Astrocyte (in vitro differentiated cells and primary cell): ENCODE data around the gene ARAP2. TPM values are rescaled to one million over a fixed set of nuclear protein-coding genes. Genes with fewer than 3 reads are reported as not detected.

ENCODE experiments used
- DNase-seq: peaks from one replicate; pipeline ENCODE4 v3.0.0-alpha.2; 2010; ENCODE audit warnings: low read depth
- FAIRE-seq: peaks from 2 replicates; lab custom pipeline; 2011; peaks lifted over from hg19 to GRCh38; lab: Jason Lieb, UNC
- H2AFZ ChIP-seq: 2 replicates; pipeline ENCODE4 v1.6.0; 2012; ENCODE audit warnings: low read depth, low read length, inconsistent platforms
- H3K27ac ChIP-seq: 2 replicates; pipeline ENCODE4 v1.5.1; 2011; ENCODE audit warnings: low read depth, low read length, inconsistent platforms
- H3K27me3 ChIP-seq: 2 replicates; pipeline ENCODE4 v1.6.0; 2011; ENCODE audit warnings: low read length, inconsistent platforms; ENCODE audit not compliant: insufficient read depth
- H3K36me3 ChIP-seq: 2 replicates; pipeline ENCODE4 v1.5.1; 2011; ENCODE audit warnings: low read length, inconsistent platforms; ENCODE audit not compliant: insufficient read depth
- H3K4me1 ChIP-seq: 2 replicates; pipeline ENCODE4 v1.5.1; 2011; ENCODE audit warnings: low read length, inconsistent platforms; ENCODE audit not compliant: insufficient read depth
- H3K4me2 ChIP-seq: 2 replicates; pipeline ENCODE4 v1.6.0; 2012; ENCODE audit warnings: low read length, inconsistent platforms
- H3K4me3 ChIP-seq: 2 replicates; pipeline ENCODE4 v1.5.1; 2011; ENCODE audit warnings: low read depth, mild to moderate bottlenecking, low read length, inconsistent platforms; ENCODE audit not compliant: insufficient read depth
- H3K79me2 ChIP-seq: 2 replicates; pipeline ENCODE4 v1.6.0; 2012; ENCODE audit warnings: mild to moderate bottlenecking, low read length, inconsistent platforms; ENCODE audit not compliant: insufficient read depth
- H3K9ac ChIP-seq: 2 replicates; pipeline ENCODE4 v1.6.0; 2012; ENCODE audit warnings: mild to moderate bottlenecking, low read length, inconsistent platforms
- H3K9me3 ChIP-seq: 2 replicates; pipeline ENCODE4 v1.5.1; 2012; ENCODE audit warnings: low read depth, mild to moderate bottlenecking, low read length, inconsistent platforms; ENCODE audit not compliant: insufficient read depth
- H4K20me1 ChIP-seq: 2 replicates; pipeline ENCODE4 v1.6.0; 2012; ENCODE audit warnings: low read length, inconsistent platforms; ENCODE audit not compliant: insufficient read depth
- H3K27ac Mint-ChIP-seq: one replicate; pipeline ENCODE4 v1.8.0; 2021; ENCODE audit warnings: mild to moderate bottlenecking, mixed read lengths; ENCODE audit not compliant: unreplicated experiment
- H3K27me3 Mint-ChIP-seq: one replicate; pipeline ENCODE4 v1.8.0; 2021; ENCODE audit warnings: low read depth, mixed read lengths; ENCODE audit not compliant: unreplicated experiment
- H3K36me3 Mint-ChIP-seq: one replicate; pipeline ENCODE4 v1.8.0; 2021; ENCODE audit warnings: low read depth, mixed read lengths; ENCODE audit not compliant: unreplicated experiment
- H3K4me1 Mint-ChIP-seq: one replicate; pipeline ENCODE4 v1.8.0; 2021; ENCODE audit warnings: low read depth, mixed read lengths; ENCODE audit not compliant: unreplicated experiment
- H3K4me3 Mint-ChIP-seq: one replicate; pipeline ENCODE4 v1.8.0; 2021; ENCODE audit warnings: mild to moderate bottlenecking, moderate library complexity, mixed read lengths; ENCODE audit not compliant: unreplicated experiment
- H3K9me3 Mint-ChIP-seq: one replicate; pipeline ENCODE4 v1.8.0; 2021; ENCODE audit warnings: mild to moderate bottlenecking, mixed read lengths; ENCODE audit not compliant: unreplicated experiment
- CTCF ChIP-seq: IDR thresholded peaks from 2 replicates; pipeline ENCODE4 v1.5.1; 2011; ENCODE audit warnings: low read depth, mild to moderate bottlenecking, inconsistent platforms, low read length, moderate library complexity; ENCODE audit not compliant: insufficient read depth
- EZH2 ChIP-seq: IDR thresholded peaks from 2 replicates; pipeline ENCODE4 v1.6.1; 2012; ENCODE audit warnings: mild to moderate bottlenecking, low read length, inconsistent platforms; ENCODE audit not compliant: insufficient read depth
- total RNA-seq: library from RNA; stranded (reverse); gene quantifications from 2 replicates; pipeline ENCODE4 v1.2.1, GENCODE V29; 2021

The ARAP2 gene
- total RNA-seq, 1 donor from 2014 or later: 9.6 TPM

GRCh38 chr4:36269533-36270173 is 25.3 kb upstream of the ARAP2 start:
- H3K9ac ChIP-seq: no peak overlapping the region
- H3K4me2 ChIP-seq: no peak overlapping the region
- FAIRE-seq: no peak
- Mint-ChIP-seq H3K4me3 (no peak overlapping the region), H3K4me1 (no peaks in the 10 kb centered on the region), H3K27me3 (no peaks in the 10 kb centered on the region), H3K27ac (no peak overlapping the region), H3K36me3 (no peaks in the 10 kb centered on the region), H3K9me3 (no peaks in the 10 kb centered on the region)
- H3K36me3 ChIP-seq: no peaks in the 10 kb centered on the region
- no peak overlapping the region for H3K4me3 ChIP-seq
- TF ChIP-seq CTCF (no peak), EZH2 (no peak)
- H3K27me3 ChIP-seq: no peaks in the 10 kb centered on the region
- DNase-seq: no peak
- H3K79me2 ChIP-seq: no peaks in the 10 kb centered on the region
- no peaks in the 10 kb centered on the region for H3K9me3 ChIP-seq
- no peaks in the 10 kb centered on the region for H4K20me1 ChIP-seq
- H3K4me1 ChIP-seq: no peaks in the 10 kb centered on the region
- H3K27ac ChIP-seq: no peak overlapping the region
- H2AFZ ChIP-seq: no peak overlapping the region

- DNase-seq (no peak), FAIRE-seq (no peak)
- Histone ChIP-seq H3K36me3 (no peaks in the 10 kb centered on the region), H2AFZ (no peak overlapping the region), H3K4me2 (no peak overlapping the region), H3K4me1 (no peaks in the 10 kb centered on the region), H3K27me3 (no peaks in the 10 kb centered on the region), H4K20me1 (no peaks in the 10 kb centered on the region), H3K9ac (no peak overlapping the region), H3K4me3 (no peak overlapping the region), H3K9me3 (no peaks in the 10 kb centered on the region), H3K79me2 (no peaks in the 10 kb centered on the region), H3K27ac (no peak overlapping the region)
- Mint-ChIP-seq H3K27me3 (no peaks in the 10 kb centered on the region), H3K36me3 (no peaks in the 10 kb centered on the region), H3K4me3 (no peak overlapping the region), H3K4me1 (no peaks in the 10 kb centered on the region), H3K27ac (no peak overlapping the region), H3K9me3 (no peaks in the 10 kb centered on the region)
- TF ChIP-seq EZH2 (no peak), CTCF (no peak)
These were observed 24.8 kb upstream of the ARAP2 start for GRCh38 chr4:36269101-36269500.

- no peak overlapping the region for H3K27ac Mint-ChIP-seq
- H3K36me3 Mint-ChIP-seq: no peaks in the 10 kb centered on the region
- H3K4me3 Mint-ChIP-seq: no peak overlapping the region
- Histone ChIP-seq H3K9me3 (no peaks in the 10 kb centered on the region), H4K20me1 (no peaks in the 10 kb centered on the region), H3K4me3 (no peak overlapping the region), H3K27me3 (no peaks in the 10 kb centered on the region), H3K9ac (no peak overlapping the region), H3K27ac (no peak overlapping the region), H3K4me1 (no peaks in the 10 kb centered on the region), H3K79me2 (no peaks in the 10 kb centered on the region), H3K4me2 (no peak overlapping the region), H2AFZ (no peak overlapping the region), H3K36me3 (no peaks in the 10 kb centered on the region)
- FAIRE-seq: no peak
- DNase-seq: no peak
- TF ChIP-seq EZH2: no peak
- no peak for TF ChIP-seq CTCF
- no peaks in the 10 kb centered on the region for H3K27me3 Mint-ChIP-seq
- no peaks in the 10 kb centered on the region for H3K9me3 Mint-ChIP-seq
- H3K4me1 Mint-ChIP-seq: no peaks in the 10 kb centered on the region
These were observed 23.4 kb upstream of the ARAP2 start for GRCh38 chr4:36267486-36268268.
